NB4 (cell line): ENCODE measurements around the gene COPA.

Experiments used
- CTCF ChIP-seq: IDR thresholded peaks from one replicate; pipeline ENCODE4 v1.5.1; 2012; ENCODE audit warnings: low read depth, low read length
- POLR2A ChIP-seq: IDR thresholded peaks from 2 replicates; pipeline ENCODE4 v1.6.1; 2011; ENCODE audit warnings: mild to moderate bottlenecking; ENCODE audit not compliant: insufficient read length; ENCODE audit errors: extremely low read depth

GRCh38 chr1:160363951-160364735 lies 21.1 kb upstream of the COPA start:
- TF ChIP-seq CTCF: no peak
- no peak for TF ChIP-seq POLR2A
